ENCODE measurements around the gene TMEM59L.

Gene TMEM59L

DNA sequence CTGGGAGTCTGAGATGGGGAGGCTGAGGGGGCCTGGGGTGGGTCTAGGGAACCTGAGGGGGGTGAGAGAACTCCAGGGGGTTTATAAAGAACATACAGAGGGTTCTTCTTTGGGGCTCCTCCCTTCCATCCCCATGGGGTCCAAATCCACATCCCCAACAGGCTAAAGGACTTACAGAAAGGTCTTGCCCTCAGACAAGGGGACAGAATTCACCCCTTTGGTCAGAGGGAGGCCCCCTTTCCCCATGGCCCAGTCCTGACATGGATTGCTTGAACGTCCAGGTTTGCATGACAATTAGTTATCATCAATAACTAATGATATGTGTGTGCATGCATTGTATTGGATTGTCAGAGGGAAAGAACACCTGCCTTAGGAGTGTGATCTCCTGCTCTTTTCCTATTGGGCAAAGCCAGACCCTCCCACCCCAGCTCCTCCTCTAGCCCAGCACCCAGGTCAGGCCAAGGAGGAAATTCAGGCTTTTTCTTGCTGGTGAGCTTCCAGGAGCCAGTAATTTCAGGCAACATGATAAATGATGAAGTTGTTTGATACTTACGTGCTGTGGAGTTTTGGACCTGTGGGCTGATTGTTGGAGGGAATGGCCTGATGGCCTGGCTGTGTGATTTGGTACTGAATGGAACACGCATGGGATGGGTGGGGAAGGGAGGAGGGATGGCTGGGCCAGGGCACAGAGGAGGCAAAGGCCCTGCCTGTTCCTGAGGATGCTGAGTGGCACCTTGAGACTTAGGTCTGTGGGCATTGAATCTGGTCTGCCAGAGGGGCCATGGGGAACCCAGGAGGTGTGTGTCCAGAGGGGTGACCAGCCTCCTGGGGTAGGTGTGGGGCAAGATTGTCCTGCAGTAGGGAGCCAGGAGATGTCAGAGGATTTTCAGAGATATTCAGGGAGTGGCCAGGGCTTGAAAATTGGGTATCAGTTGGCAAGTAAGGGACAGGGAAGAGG is 25.3 kb downstream of the TMEM59L start:
- DNase-seq (ENCODE audit: low read depth) = no peak

DNA sequence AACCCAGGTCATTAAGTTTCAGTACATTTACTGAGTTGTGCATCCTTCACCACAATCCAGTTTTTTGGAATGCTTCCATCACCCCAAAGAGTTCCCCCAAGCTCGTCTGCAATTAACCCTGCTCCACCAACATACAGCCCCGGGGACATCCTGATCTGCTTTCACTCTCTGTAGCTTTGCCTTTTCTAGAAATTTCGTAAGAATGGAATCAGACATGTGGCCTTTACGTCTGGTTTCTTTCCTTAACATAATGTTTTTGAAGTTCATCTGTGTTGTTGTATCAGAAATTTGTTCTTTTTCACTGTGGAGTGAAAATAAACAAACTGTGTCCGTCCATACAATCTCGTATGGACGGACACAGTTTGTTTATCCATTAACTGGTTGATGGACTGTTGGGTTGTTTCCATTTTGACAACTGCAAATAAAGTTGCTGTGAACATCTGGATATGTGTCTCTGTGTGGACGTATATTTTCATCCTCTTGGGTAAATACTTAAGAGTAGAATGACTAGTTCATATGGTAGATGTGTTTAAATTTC is 27.1 kb downstream of the TMEM59L start:
- no peak for DNase-seq (ENCODE audit: low read depth)

DNA sequence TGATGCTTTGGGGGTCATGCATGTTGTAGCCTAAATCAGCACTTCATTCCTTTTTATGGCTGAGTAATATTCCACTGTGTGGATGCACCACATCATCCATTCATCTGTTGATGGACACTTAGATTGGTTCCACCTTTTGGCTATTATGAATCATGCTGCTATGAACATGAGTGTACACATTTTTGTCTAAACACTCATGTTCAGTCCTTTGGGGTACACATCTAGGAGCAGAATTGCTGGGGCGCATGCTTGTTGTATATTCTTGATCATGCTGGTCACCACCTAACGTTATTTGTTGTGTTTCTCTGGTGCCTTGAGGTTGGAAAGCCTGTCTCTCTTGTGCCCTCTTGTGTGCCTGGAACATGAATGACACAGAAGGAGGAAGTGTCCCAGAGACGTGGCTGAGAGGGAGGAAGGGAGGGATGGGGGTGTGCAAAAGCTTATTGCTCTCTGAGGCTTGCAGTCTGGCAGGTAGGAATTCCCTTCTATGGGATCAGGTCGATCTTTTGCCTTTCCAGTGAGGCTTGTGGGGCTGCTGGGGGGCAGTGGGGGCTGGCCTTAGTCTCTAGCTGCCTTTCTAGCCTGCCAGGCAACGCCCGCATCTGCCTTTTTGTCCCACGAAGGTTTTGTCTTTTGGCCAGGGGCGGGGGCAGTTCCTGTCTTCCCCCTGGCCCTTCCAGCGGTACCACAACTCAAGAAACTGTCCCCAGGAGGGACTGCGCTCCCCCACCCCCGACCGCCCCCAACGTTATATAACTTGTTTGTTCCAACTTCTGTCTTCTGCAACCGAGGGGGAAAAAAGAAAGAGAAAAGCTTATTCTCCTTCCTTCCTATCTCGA is 31.7 kb downstream of the TMEM59L start:
- DNase-seq (ENCODE audit: low read depth) = no peak

DNA sequence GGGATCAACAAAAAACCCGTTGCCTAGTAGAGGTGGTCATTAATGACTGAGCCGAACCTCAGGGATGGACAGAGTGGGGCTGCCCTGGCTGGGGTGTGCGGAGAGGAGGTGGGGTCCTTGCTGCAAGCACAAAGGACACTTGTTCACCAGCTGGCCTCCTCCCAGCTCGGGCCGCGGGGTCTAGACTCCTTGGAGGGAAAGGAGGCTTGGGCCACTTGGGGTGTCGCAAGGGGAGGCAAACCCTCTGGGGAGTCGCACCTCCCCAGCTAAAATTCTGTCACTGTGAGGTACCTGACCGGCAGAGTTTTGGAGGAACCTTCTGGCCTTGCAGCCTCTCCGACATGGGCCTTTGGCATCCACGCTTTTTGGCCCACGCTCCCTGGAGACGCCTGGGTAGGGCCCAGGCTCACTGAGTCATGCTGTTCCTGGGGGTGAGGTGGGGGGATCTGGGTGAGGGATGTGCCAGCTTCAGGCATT is 32.4 kb downstream of the TMEM59L start:
- no peak for DNase-seq (ENCODE audit: low read depth)

DNA sequence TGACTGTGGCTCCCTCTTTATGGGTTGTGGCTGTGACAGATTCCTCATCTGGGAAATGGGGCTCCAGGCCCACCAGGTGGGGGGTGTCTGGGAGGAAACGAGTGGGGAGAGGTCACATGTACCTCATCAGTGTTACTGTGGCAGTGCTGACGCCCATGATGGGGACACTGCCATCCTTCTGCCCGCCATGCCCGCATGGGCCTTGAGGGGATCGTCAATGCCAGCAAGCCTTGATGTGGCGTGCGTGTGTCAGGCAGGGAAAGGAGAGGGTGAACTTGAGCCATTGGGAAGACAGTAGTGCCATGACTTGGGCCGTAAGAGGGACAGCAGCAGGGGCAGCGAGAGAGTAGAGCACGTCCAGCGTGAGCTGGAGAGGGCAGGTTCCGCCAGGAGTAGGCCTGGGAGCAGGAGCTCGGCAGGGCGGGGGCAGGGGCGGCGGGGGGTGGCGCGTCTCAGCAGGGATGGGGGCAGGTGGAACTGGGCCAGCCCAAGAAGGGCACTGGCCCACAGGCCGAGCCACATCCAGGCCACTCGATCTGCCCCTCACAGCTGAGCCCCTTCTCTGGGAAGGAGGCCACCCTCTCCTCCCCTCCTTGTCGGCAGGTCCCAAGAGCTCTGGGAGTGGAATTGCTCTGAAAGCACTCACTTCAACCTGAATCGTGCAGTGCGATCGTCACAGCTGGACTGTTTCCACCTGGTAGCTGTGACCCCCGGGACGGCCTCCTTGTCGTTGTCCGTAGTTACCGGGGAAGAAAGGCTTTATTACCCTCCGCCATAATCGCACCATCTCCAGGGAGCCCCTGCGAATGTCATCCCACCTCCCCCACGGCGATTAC is 34.1 kb downstream of the TMEM59L start:
- DNase-seq (ENCODE audit: low read depth) = no peak

DNA sequence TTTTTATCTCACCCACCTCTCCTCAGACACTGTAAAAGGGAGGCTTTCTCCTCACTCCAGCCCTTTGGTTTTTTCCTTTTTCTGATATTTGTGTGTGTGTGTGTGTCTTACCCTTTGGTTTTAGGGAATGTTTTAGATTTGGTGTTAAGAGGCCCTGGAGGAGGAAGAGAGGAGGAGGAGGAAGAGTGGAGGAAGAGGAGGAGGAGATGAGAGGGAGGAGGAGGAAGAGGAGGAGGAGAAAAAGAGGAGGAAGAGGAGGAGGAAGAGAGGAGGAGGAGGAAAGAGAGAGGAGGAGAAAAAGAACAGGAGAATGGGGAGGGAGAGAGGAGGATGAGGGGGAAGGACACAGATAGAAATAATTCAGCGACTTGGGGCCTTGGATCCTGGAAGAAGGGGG is 34.7 kb downstream of the TMEM59L start:
- no peak for DNase-seq (ENCODE audit: low read depth)

GRCh38 chr19:18647807-18648206 is 35.1 kb downstream of the TMEM59L start:
- no peak for DNase-seq (ENCODE audit: low read depth)

- DNase-seq (ENCODE audit: low read depth) = no peak
These were observed 36.3 kb downstream of the TMEM59L start for GRCh38 chr19:18648973-18649315.

DNA sequence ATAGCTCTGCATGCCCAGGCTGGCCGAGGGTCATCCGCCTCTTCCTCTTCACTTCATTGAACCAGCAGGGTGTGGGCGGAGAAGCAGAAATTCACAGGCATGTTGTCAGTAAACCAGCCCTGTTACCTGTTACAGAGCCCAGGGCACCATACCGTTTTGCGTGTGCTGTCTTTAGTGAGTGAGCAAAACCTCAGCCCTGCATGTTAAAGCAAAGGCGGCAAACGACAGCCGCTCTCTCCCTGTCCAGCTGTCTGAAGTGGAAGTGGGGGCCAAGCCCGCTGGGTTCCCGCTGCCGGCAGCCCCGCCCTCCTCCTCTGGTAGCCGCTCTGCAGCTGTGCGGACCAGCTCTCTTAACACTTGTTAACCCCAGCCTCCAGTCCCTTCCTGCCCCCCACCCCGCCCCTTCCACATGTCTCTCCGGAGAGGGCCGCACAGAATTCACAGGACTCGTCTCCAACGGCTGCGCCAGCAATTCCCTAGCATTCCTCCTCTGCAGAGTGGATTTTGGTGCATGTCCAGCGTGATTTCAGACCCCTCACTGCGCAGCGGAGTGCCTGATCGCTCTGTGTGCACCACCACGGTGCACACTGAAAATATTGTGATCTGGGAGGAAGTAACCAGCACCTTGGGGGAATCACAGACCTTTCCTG is 36.8 kb downstream of the TMEM59L start:
- DNase-seq (ENCODE audit: low read depth) = no peak

GRCh38 chr19:18650021-18650390 is 37.3 kb downstream of the TMEM59L start:
- no peak for DNase-seq (ENCODE audit: low read depth)

DNA sequence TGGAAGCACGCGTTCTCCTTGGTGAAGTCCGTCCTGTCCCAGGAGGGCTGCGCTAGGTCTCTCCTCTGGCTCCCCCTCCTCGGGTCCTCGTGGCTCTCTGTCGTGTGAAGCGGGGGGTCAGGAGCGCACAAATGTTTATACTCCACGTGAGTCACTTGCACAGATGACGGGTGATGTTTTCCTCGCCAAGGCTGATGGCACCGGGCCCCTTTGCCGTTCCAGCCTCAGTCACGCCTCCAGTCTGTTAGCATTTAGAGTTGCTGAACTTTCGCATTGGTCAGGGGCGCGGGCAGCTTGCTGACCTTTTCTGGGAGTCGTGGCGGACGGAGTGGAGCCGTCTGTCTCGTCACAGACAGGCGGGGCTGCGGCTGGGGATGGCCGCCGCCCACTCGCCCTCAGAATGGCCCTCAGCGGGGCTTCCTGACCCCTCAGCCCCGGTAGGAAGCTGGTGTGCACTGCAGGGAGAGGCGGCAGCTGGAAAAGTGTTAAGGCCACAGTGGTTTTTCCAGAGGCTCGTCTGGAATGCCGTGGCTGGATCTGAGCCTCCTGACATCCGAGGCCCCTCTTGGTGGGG is 37.9 kb downstream of the TMEM59L start:
- DNase-seq (ENCODE audit: low read depth) = no peak

GRCh38 chr19:18651300-18651699 is 38.6 kb downstream of the TMEM59L start:
- no peak for DNase-seq (ENCODE audit: low read depth)

GRCh38 chr19:18651733-18652132 is 39.1 kb downstream of the TMEM59L start:
- no peak for DNase-seq (ENCODE audit: low read depth)

- no peak for DNase-seq (ENCODE audit: low read depth)
These were observed 41.2 kb downstream of the TMEM59L start for GRCh38 chr19:18653853-18654252.

DNA sequence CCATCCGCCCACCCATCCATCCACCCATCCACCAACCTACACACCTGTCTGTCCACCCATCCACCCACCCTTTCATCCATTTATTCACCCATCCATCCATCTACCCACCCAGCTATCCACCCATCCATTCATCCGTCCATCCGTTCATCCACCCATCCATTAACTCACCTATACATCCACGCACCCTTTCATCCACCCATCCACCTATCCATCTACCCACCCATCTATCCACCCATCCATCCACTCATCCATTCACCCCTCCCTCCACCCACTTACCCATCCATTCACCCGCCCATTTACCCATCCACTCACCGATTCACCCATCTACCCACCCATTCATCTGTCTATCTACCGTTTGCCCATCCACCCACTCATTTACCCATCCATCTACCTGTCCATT is 41.8 kb downstream of the TMEM59L start:
- DNase-seq (ENCODE audit: low read depth) = no peak

DNA sequence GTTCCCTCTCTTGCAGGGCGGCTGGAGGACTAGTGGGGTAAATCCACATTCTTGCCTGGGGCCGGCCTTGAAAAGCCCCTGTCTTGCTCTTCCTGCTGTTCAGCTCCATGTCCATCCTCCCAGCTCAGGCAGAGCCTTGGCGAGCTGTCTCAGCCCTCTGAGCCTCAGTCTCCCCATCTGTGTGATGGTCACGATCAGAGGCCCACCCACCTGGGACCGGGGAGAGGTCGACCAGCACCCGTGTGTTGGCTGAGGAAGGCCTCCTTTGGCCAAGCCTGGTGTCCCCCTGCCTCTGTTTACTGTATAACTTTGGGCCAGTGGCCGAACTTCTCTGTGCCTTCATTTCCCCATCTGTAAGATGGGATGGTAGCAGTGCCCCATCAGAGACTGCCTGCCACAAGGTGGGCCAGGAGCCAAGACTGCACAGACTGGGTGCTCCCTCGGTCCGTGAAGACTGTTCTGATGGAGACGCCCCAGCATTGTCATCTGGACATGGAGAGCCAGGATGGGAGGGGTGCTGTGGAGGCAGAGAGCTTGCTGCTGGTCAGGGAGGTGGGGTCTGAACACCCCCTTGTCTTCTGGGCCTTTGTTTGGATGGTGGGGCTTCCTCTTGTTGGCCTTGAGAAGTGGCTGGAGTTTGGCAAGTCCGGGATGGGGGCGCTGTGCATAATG is 42.6 kb downstream of the TMEM59L start:
- DNase-seq (ENCODE audit: low read depth) = no peak

DNA sequence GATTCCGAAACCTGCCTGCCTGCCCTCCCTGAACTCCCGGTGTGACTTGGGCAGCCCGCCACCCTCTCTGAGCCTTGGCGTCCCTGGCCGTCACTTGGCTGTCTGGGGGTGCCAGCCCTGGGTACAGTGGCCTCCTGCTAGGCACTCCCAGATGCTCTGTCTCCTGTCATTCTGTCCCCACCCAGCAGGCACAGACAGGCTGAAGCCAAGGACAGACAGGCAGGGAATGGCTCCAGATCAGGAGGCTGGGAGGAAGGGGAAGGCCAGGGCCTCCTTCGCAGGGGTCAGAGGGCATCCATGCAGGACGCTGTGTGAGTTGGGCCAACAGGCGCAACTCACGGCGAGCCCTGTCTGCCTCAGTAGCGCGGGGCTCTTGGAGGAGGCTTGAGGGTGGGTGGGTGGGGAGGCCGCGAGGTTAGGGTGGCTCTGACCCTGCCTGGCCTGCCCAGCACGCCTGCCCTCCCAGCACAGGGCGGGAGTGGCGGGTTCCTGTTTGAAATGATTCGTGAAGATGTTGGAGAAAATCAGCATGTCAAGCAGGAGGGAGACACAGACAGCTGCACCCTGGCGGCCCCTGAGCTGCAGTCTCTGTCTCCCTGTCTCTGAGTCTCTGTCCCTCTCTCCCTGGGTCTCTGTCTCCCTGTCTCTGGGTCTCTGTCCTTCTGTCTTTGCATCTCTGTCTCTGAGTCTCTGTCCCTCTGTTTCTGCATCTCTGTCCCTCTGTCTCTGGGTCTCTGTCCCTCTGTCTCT is 43.8 kb downstream of the TMEM59L start:
- no peak for DNase-seq (ENCODE audit: low read depth)

- DNase-seq (ENCODE audit: low read depth) = no peak
These were observed 45.1 kb downstream of the TMEM59L start for GRCh38 chr19:18657590-18658365.

- no peak for DNase-seq (ENCODE audit: low read depth)
These were observed 45.7 kb downstream of the TMEM59L start for GRCh38 chr19:18658366-18658855.

All from activated T-cell treated with anti-CD3 and anti-CD28 coated beads for 48 hours (primary cell).